SK-MEL-5 (cell line): ENCODE measurements around the gene JARID2. TPM values are rescaled to one million over a fixed set of nuclear protein-coding genes. Genes with fewer than 3 reads are reported as not detected.

Experiments used
- small RNA-seq, 2 experiments: library from RNA; depleted of rRNA; stranded (forward); fragments of <200 nt; gene quantifications; one replicate each; pipeline ENCODE3, GENCODE V24; 2014
- total RNA-seq: library from RNA; depleted of rRNA; stranded (reverse); fragments of >200 nt; shearing (Covaris generic); gene quantifications from 2 replicates; pipeline ENCODE4 v1.2.3, GENCODE V29; 2014

JARID2 gene
- total RNA-seq, 1 experiment from 2014 or later, result 35.5 TPM

Small RNA genes within 50 kb of the gene (small RNA-seq; reads per million reads assigned to genes)
- 0 reads per million in 2 experiments for gene RF00001
- gene RNU6-522P, result 0 reads per million in 2 experiments
- 0 reads per million in 2 experiments for gene RNU6-645P
